Caco-2 (cell line): ENCODE results near the gene SLC9C1. TPM values are rescaled to one million over a fixed set of nuclear protein-coding genes. Genes with fewer than 3 reads are reported as not detected.

Source experiments
- BruUV-seq: library from RNA; stranded (reverse); fragments of 400-500 nt; replicated peaks from 2 replicates; lab custom pipeline; 2021; lab: Mats Ljungman, UMichigan
- CTCF ChIA-PET: fragments of 300-600 bp; sonication (Branson Sonifier 250); formaldehyde crosslinking; loops from one replicate; lab custom pipeline; 2022; ENCODE audit warnings: antibody characterized with exemption; lab: Charles Lee
- POLR2A ChIA-PET: fragments of 300-600 bp; sonication (Branson Sonifier 250); formaldehyde crosslinking; loops from one replicate; lab custom pipeline; 2022; ENCODE audit warnings: antibody characterized with exemption; lab: Charles Lee
- DNase-seq, 2 experiments: peaks; one replicate each; pipeline versions ENCODE4 v3.0.0 to v3.0.0-alpha.2; 2020 to 2022
- H3K27me3 ChIP-seq: replicated peaks from 2 replicates; pipeline ENCODE4 v1.6.0; 2011; ENCODE audit warnings: low read length; ENCODE audit not compliant: control insufficient read depth, insufficient read depth
- H3K36me3 ChIP-seq: 2 replicates; pipeline ENCODE4 v1.5.1; 2011; ENCODE audit warnings: low read length; ENCODE audit not compliant: control insufficient read depth, insufficient read depth
- H3K4me1 ChIP-seq: fragments of 250-450 bp; sonication (Bioruptor Pico); 2 replicates; pipeline ENCODE4 v1.5.1; 2020; ENCODE audit warnings: mild to moderate bottlenecking
- H3K4me3 ChIP-seq: 2 replicates; pipeline ENCODE4 v1.5.1; 2011; ENCODE audit warnings: low read depth, mild to moderate bottlenecking, control low read depth, low read length
- H3K9me3 ChIP-seq: fragments of 250-450 bp; sonication (Bioruptor Pico); 2 replicates; pipeline ENCODE4 v1.5.1; 2020; ENCODE audit warnings: mild to moderate bottlenecking, moderate library complexity
- H3K27ac Mint-ChIP-seq: one replicate; pipeline ENCODE4 v1.8.0; 2022; ENCODE audit warnings: mixed read lengths; ENCODE audit not compliant: unreplicated experiment
- H3K27me3 Mint-ChIP-seq: one replicate; pipeline ENCODE4 v1.8.0; 2022; ENCODE audit warnings: mixed read lengths; ENCODE audit not compliant: insufficient read depth, unreplicated experiment
- H3K36me3 Mint-ChIP-seq: one replicate; pipeline ENCODE4 v1.8.0; 2022; ENCODE audit warnings: mild to moderate bottlenecking, mixed read lengths; ENCODE audit not compliant: insufficient read depth, unreplicated experiment
- H3K4me1 Mint-ChIP-seq: one replicate; pipeline ENCODE4 v1.8.0; 2022; ENCODE audit warnings: low read depth, mixed read lengths; ENCODE audit not compliant: unreplicated experiment
- H3K4me3 Mint-ChIP-seq: one replicate; pipeline ENCODE4 v1.8.0; 2022; ENCODE audit warnings: mild to moderate bottlenecking, moderate library complexity, mixed read lengths; ENCODE audit not compliant: unreplicated experiment
- H3K9me3 Mint-ChIP-seq: one replicate; pipeline ENCODE4 v1.8.0; 2022; ENCODE audit warnings: mixed read lengths; ENCODE audit not compliant: unreplicated experiment
- intact Hi-C: fragments of 100-400 bp; cut with micrococcal nuclease; formaldehyde crosslinking; loops from one replicate; pipeline ENCODE4 v1.10.0; 2022; ENCODE audit not compliant: unreplicated experiment
- total RNA-seq: library from RNA; stranded (reverse); gene quantifications from 2 replicates; pipeline ENCODE4 v1.2.3, GENCODE V29; 2022
- TF ChIP-seq, protein P1 (sequence below), 2 experiments: fragments of 200-600 bp in 1 of 2; IDR thresholded peaks; 1 replicate in 1 of 2; 2 replicates in 1 of 2; pipeline versions ENCODE4 v1.5.1 to v1.8.0; 2011 to 2022; ENCODE audit warnings: antibody characterized with exemption in 1 of 2, control low read depth in 1 of 2, inconsistent platforms in 1 of 2, low read depth in 1 of 2, low read length in 1 of 2, mild to moderate bottlenecking in 1 of 2, moderate library complexity in 1 of 2; ENCODE audit not compliant: insufficient read depth in 1 of 2, severe bottlenecking in 1 of 2, unreplicated experiment in 1 of 2

SLC9C1 gene
- total RNA-seq, 1 experiment from 2014 or later: not detected

DNA sequence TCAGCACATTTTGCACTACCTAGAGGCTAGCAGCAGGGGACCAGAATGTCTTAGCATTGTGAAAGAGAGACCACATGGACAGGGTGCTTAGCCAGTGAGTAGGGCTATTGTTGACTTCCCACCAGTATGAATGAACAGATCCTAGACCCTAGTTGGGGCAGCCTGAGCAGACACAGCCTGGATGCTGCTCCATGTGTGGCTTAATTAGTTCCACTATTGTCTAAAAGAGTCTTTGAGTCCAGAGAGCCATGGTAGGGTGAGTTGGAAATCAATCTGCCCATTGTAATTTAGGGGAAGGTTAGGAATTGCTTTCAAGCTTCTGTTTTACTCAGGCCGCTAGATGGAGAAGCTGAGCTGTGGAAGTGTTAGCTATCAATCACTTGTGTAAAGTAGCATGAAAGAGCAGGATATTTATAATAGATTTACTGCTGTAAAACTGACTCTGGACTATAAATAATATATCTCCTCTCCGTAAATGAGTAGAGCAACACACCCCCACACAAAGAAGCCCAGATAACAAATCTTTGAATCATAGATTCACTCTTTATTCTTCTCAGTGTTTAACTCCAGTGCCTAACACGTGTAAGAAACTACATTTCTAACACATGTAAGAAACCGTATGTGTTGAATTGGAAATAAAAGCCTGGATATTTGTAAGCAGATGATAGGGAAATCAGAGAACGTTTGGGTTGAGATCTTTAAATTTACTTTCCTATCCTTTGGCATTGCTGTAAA is 156.9 kb downstream of the SLC9C1 start:
- Mint-ChIP-seq H3K9me3 (no peaks in the 10 kb centered on the region), H3K27ac (no peak overlapping the region), H3K4me3 (no peak overlapping the region), H3K27me3 (no peaks in the 10 kb centered on the region), H3K36me3 (peaks cover 6% of the 10 kb centered on the region), H3K4me1 (peaks cover 5% of the 10 kb centered on the region)
- ChIA-PET CTCF (interaction anchor here (0.6 to 1.3 kb wide), 6 partner anchors 8 to 185 kb away, joined by 3 to 13 read pairs (median 6); partner anchors contain the start of gene SLC9C1), POLR2A (interaction anchor here (1.0 kb wide), 1 partner anchor 46 kb away, joined by 3 read pairs; no protein-coding TSS in a partner anchor)
- Histone ChIP-seq H3K4me1 (no peaks in the 10 kb centered on the region), H3K27me3 (no peaks in the 10 kb centered on the region), H3K9me3 (0 out of 2 replicates have a peak, but pooled peaks cover 3% of the 10 kb centered on the region), H3K4me3 (no peak overlapping the region), H3K36me3 (no peaks in the 10 kb centered on the region)
- TF ChIP-seq, protein P1, sequence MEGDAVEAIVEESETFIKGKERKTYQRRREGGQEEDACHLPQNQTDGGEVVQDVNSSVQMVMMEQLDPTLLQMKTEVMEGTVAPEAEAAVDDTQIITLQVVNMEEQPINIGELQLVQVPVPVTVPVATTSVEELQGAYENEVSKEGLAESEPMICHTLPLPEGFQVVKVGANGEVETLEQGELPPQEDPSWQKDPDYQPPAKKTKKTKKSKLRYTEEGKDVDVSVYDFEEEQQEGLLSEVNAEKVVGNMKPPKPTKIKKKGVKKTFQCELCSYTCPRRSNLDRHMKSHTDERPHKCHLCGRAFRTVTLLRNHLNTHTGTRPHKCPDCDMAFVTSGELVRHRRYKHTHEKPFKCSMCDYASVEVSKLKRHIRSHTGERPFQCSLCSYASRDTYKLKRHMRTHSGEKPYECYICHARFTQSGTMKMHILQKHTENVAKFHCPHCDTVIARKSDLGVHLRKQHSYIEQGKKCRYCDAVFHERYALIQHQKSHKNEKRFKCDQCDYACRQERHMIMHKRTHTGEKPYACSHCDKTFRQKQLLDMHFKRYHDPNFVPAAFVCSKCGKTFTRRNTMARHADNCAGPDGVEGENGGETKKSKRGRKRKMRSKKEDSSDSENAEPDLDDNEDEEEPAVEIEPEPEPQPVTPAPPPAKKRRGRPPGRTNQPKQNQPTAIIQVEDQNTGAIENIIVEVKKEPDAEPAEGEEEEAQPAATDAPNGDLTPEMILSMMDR (IDR thresholded peaks at IDR 0.05; ENCODE audit: insufficient read depth in 1 of 2, low read depth in 1 of 2, low read length in 1 of 2, severe bottlenecking in 1 of 2, unreplicated experiment in 1 of 2): peak; percentile 66 to 79
- BruUV-seq: no TSS peak
- intact Hi-C loops: loop anchor here (1.0 to 2.0 kb wide), 5 partner anchors 156 to 394 kb away; no protein-coding TSS in a partner anchor
- peak in 1 of 2 experiments; percentile 55 for DNase-seq

DNA sequence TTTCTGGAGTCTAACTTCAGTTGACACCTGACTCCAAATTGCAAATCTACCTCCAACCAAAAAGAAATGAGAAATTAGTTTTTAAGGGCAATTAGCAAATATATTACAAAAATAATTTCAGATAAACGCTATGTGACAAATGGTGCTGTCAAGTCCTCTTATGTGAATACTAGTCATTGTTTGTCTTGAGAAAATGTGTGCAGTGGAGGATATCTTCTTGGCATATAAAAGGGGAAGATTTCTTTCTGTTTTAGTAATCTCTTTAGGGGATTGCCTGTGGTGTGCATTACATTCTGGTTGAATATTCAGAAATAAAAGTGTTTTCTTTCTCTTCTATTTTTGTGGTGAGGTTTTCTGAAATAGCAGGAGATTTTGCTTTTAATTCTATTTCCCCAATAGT is 158.0 kb downstream of the SLC9C1 start:
- H3K4me1 ChIP-seq: no peaks in the 10 kb centered on the region
- 0 out of 2 replicates have a peak, but pooled peaks cover 3% of the 10 kb centered on the region for H3K9me3 ChIP-seq
- Mint-ChIP-seq H3K4me3 (no peak overlapping the region), H3K27ac (no peak overlapping the region), H3K9me3 (no peaks in the 10 kb centered on the region), H3K36me3 (peaks cover 6% of the 10 kb centered on the region), H3K4me1 (peaks cover 5% of the 10 kb centered on the region), H3K27me3 (no peaks in the 10 kb centered on the region)
- intact Hi-C loops: loop anchor here (2.0 kb wide), 1 partner anchor 191 kb away; no protein-coding TSS in a partner anchor
- TF ChIP-seq, protein P1 (IDR thresholded peaks at IDR 0.05; ENCODE audit: insufficient read depth in 1 of 2, low read depth in 1 of 2, low read length in 1 of 2, severe bottlenecking in 1 of 2, unreplicated experiment in 1 of 2): no peak
- DNase-seq: no peak
- CTCF ChIA-PET: no interaction called here
- no TSS peak for BruUV-seq
- POLR2A ChIA-PET: no interaction called here
- no peaks in the 10 kb centered on the region for H3K36me3 ChIP-seq
- H3K4me3 ChIP-seq: no peak overlapping the region
- no peaks in the 10 kb centered on the region for H3K27me3 ChIP-seq

DNA sequence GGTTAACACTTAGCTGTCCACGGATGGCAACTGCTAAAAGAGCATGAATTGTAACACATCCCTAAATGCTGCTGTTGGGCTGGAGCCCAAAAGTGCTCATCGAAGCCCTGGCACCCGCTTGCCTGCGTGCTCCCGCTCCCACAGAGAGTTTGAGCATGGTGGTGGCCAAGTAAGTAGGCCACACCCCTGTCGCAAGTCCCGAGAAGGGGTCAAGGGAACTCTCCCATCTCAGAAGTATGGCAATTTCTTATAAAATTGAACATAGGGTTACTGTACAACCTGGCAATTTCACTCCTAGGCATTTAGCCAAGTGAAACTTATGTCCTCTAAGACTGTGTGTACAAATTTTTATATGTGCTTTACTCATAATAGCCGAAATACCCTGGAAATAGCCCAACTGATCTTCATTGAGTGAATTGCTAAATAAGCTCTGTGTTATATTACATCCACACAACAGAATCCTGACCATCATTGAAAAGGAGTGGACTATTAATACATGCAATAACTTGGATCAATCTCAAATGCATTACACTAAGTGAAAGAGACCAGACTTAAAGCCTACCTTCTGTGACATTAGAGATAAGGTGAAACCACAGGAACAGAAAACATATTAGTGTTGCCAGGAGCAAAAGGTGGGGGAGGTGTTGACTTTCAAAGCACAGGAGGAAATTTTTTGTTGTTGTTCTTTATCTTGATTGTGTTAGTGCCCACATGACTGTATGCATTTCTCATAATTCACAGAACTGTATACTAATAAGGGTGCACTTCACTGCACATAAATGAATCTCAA is 159.5 kb downstream of the SLC9C1 start:
- ChIA-PET POLR2A (no interaction called here), CTCF (no interaction called here)
- no peaks in the 10 kb centered on the region for H3K9me3 Mint-ChIP-seq
- intact Hi-C loops: no loop called here
- TF ChIP-seq, protein P1 (IDR thresholded peaks at IDR 0.05; ENCODE audit: insufficient read depth in 1 of 2, low read depth in 1 of 2, low read length in 1 of 2, severe bottlenecking in 1 of 2, unreplicated experiment in 1 of 2): no peak
- 0 out of 2 replicates have a peak, but pooled peaks cover 1% of the 10 kb centered on the region for H3K36me3 ChIP-seq
- no peak overlapping the region for H3K4me3 Mint-ChIP-seq
- no peaks in the 10 kb centered on the region for H3K27me3 ChIP-seq
- H3K9me3 ChIP-seq: 0 out of 2 replicates have a peak, but pooled peaks cover 3% of the 10 kb centered on the region
- no peaks in the 10 kb centered on the region for H3K27me3 Mint-ChIP-seq
- peaks cover 6% of the 10 kb centered on the region for H3K4me1 Mint-ChIP-seq
- BruUV-seq: no TSS peak
- DNase-seq: no peak
- no peak overlapping the region for H3K27ac Mint-ChIP-seq
- peaks cover 7% of the 10 kb centered on the region for H3K4me1 ChIP-seq
- H3K4me3 ChIP-seq: no peak overlapping the region
- H3K36me3 Mint-ChIP-seq: peaks cover 11% of the 10 kb centered on the region
